ENCODE results near the gene ATP6V1G1. TPM values are rescaled to one million over a fixed set of nuclear protein-coding genes. Genes with fewer than 3 reads are reported as not detected.
A peak's percentile ranks its signal among the peaks of the same experiment; 100 is the strongest.

The ATP6V1G1 gene
- total RNA-seq, 1 experiment from 2014 or later = 119 TPM

DNA sequence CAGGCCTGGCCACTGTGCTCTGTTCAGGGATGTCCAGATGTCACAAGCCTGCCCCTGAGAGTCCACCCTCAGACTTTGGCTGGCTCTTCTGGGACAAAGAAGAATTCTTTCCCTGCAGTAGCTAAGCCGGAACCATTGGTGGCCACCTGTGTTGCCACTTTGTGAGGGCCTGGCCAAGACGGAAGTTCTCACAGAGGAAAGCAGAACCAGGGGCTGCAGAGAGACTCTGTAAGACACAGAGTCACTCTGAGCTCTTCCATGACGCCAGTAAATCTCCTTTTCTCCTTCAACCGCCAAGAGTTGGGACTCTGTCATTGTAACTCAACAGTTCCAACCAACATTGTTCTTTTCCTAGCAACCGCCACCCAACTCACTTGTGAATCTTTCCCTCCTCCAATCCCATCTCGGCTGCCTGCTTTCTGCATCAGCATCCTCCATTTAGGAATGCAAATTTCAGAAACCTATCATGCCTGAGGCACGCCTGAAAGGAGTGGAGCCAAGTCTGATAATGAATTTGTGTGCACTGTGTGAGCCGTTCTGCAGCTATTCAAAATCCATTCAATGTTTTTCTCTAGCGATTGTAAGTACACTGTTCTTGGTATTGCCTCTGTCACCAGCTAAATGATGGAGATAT is 37.8 kb upstream of the ATP6V1G1 start:
- Histone ChIP-seq H3K23ac (ENCODE audit: insufficient read length, low read depth, low read length) (no peak overlapping the region), H3T11ph (ENCODE audit: low read length) (no peak overlapping the region), H3K9me3 (ENCODE audit: control insufficient read depth, low read depth, low read length) (no peaks in the 10 kb centered on the region), H3K27me3 (ENCODE audit: insufficient read depth, low read length) (no peaks in the 10 kb centered on the region), H3K9ac (ENCODE audit: extremely low read depth, insufficient read length, low read length) (no peak overlapping the region), H4K91ac (ENCODE audit: insufficient read length, low read depth, low read length) (no peak overlapping the region), H3K56ac (ENCODE audit: insufficient read length, low read depth, low read length) (no peak overlapping the region), H4K8ac (replicated peaks; ENCODE audit: insufficient read length, low read depth, low read length) (no peak overlapping the region), H3K23me2 (ENCODE audit: insufficient read length, low read depth, low read length, poor library complexity, severe bottlenecking) (no peaks in the 10 kb centered on the region), H2BK5ac (ENCODE audit: insufficient read length, low read length) (no peak overlapping the region), H2BK20ac (ENCODE audit: low read depth, low read length, poor library complexity, severe bottlenecking) (no peak overlapping the region), H2BK15ac (ENCODE audit: low read depth, low read length) (no peak overlapping the region), H4K20me1 (ENCODE audit: control insufficient read depth, insufficient read depth, insufficient read length) (no peaks in the 10 kb centered on the region), H2AFZ (ENCODE audit: low read length) (no peak overlapping the region), H2BK120ac (ENCODE audit: low read depth, low read length, poor library complexity, severe bottlenecking) (no peak overlapping the region), H3K4ac (ENCODE audit: low read depth, low read length) (no peak overlapping the region), H3K4me1 (ENCODE audit: insufficient read depth, low read length) (no peaks in the 10 kb centered on the region), H3K18ac (ENCODE audit: insufficient read length, low read depth, low read length) (no peak overlapping the region), H3K79me2 (ENCODE audit: insufficient read depth, low read length) (no peaks in the 10 kb centered on the region), H3K4me2 (ENCODE audit: insufficient read depth, insufficient read length, low read length) (no peak overlapping the region), H3K14ac (ENCODE audit: insufficient read depth, low read length) (no peak overlapping the region), H2AK5ac (ENCODE audit: insufficient read length, low read length) (no peak overlapping the region), H3K27ac (ENCODE audit: insufficient read length, low read depth, low read length) (no peak overlapping the region), H2BK12ac (ENCODE audit: insufficient read length, low read depth, low read length) (no peak overlapping the region), H4K5ac (ENCODE audit: insufficient read length, low read depth, low read length) (no peak overlapping the region), H3K79me1 (ENCODE audit: insufficient read depth, low read depth, low read length, poor library complexity, severe bottlenecking) (no peaks in the 10 kb centered on the region)
- Mint-ChIP-seq H3K36me3 (ENCODE audit: insufficient read depth in 1 of 3, low read depth in 3 of 3) (no peaks in the 10 kb centered on the region), H3K27me3 (ENCODE audit: low read depth) (peaks cover 10% of the 10 kb centered on the region; the same call in 1 of the 2 replicates), H3K27ac (peak overlapping the region in 1 of 3 experiments; percentile 6; a peak in 2 of 7 replicates), H3K4me1 (peaks cover 0 to 8% of the 10 kb centered on the region in 2 experiments; a peak in 3 of 4 replicates), H3K9me3 (no peaks in the 10 kb centered on the region), H3K4me3 (no peak overlapping the region)
- DNase-seq = no peak
- no peak for TF ChIP-seq CTCF (conservative IDR thresholded peaks at IDR 0.05)
- no CpG with 5 or more reads among the region's 9 CpGs for WGBS (ENCODE audit: extremely low coverage, insufficient read length, low lambda C conversion rate)
